PC-3 (cell line): Measurements from ENCODE around the gene CASK.

Source experiments
- CTCF ChIP-seq: fragments of 300-600 bp; sonication (generic); conservative IDR thresholded peaks from 2 replicates; pipeline ENCODE4 v1.5.1; 2017; ENCODE audit warnings: antibody characterized with exemption, low read depth, mild to moderate bottlenecking, low read length
- EZH2phosphoT487 ChIP-seq: fragments of 300-600 bp; sonication (generic); IDR thresholded peaks from 2 replicates; pipeline ENCODE4 v1.6.1; 2018; ENCODE audit warnings: mild to moderate bottlenecking, antibody characterized with exemption, low read length, borderline replicate concordance

DNA sequence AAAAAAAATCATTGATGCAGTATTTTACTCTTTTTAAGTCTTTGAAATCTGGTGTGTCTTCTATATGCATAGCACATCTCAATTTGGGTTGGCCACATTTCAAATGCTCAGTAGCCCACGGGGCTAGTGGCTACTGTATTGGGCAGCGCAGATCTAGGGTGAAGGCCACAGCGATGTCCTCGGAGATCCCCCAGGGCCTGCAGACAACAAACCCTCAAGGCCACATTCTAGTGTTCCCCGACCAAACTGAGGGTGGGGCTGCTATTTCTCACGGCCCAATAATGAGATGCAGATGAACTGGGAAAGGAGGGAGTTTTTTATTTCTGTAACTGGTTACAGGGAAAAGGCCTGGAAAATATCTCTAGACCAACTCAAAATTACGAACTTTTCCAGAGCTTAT, 452.6 kb downstream of the CASK start:
- no peak for TF ChIP-seq CTCF
- TF ChIP-seq EZH2phosphoT487, result no peak
